GM23338 (cell line): ENCODE data around the gene FAM241B. TPM values are rescaled to one million over a fixed set of nuclear protein-coding genes. Genes with fewer than 3 reads are reported as not detected.

Source experiments
- ATAC-seq: fragments of 200-7000 bp; cut with Tn5 transposase; 3 replicates; pipeline ENCODE4 v1.9.1; 2020
- DNase-seq: peaks from one replicate; pipeline ENCODE4 v3.0.0-alpha.2; 2015; ENCODE audit warnings: low spot score
- H2AFZ ChIP-seq: fragments of 200-600 bp; sonication (generic); 2 replicates; pipeline ENCODE4 v1.8.0; 2016; ENCODE audit warnings: antibody characterized with exemption, mild to moderate bottlenecking, moderate library complexity
- H3F3A ChIP-seq: fragments of 200-600 bp; sonication (generic); replicated peaks from 2 replicates; pipeline ENCODE4 v1.8.0; 2017; ENCODE audit warnings: antibody characterized with exemption, mixed run types, low read depth
- H3K27ac ChIP-seq: fragments of 200-600 bp; sonication (generic); 2 replicates; pipeline ENCODE4 v1.6.1; 2016; ENCODE audit warnings: low read depth
- H3K27me3 ChIP-seq: fragments of 200-600 bp; sonication (generic); 2 replicates; pipeline ENCODE4 v1.8.0; 2016; ENCODE audit warnings: mild to moderate bottlenecking, mixed run types, moderate library complexity; ENCODE audit not compliant: insufficient read depth
- H3K36me3 ChIP-seq: fragments of 200-600 bp; sonication (generic); 2 replicates; pipeline ENCODE4 v1.8.0; 2016; ENCODE audit warnings: mild to moderate bottlenecking; ENCODE audit not compliant: insufficient read depth
- H3K4me1 ChIP-seq: fragments of 200-600 bp; sonication (generic); 2 replicates; pipeline ENCODE4 v1.8.0; 2016; ENCODE audit warnings: mild to moderate bottlenecking, moderate library complexity; ENCODE audit not compliant: insufficient read depth
- H3K4me2 ChIP-seq: fragments of 200-600 bp; sonication (generic); 2 replicates; pipeline ENCODE4 v1.7.1; 2017; ENCODE audit warnings: mixed run types
- H3K4me3 ChIP-seq: fragments of 200-600 bp; sonication (generic); 2 replicates; pipeline ENCODE4 v1.6.1; 2016; ENCODE audit warnings: mixed run types
- H3K79me2 ChIP-seq: fragments of 200-600 bp; sonication (generic); replicated peaks from 2 replicates; pipeline ENCODE4 v1.8.0; 2017; ENCODE audit warnings: mild to moderate bottlenecking; ENCODE audit not compliant: insufficient read depth
- H3K9me2 ChIP-seq: fragments of 200-600 bp; sonication (generic); 2 replicates; pipeline ENCODE4 v1.8.0; 2017; ENCODE audit not compliant: insufficient read depth
- H4K20me1 ChIP-seq: fragments of 200-600 bp; sonication (generic); replicated peaks from 2 replicates; pipeline ENCODE4 v1.8.0; 2017; ENCODE audit warnings: mild to moderate bottlenecking; ENCODE audit not compliant: insufficient read depth
- H3K27ac Mint-ChIP-seq: 2 replicates; pipeline ENCODE4 v1.8.0; 2020; ENCODE audit warnings: inconsistent platforms, mild to moderate bottlenecking, moderate library complexity, mixed read lengths
- H3K27me3 Mint-ChIP-seq: 3 replicates; pipeline ENCODE4 v1.8.0; 2022; ENCODE audit warnings: low read depth, mild to moderate bottlenecking, moderate library complexity, mixed read lengths, inconsistent platforms; ENCODE audit not compliant: insufficient read depth, poor library complexity
- H3K36me3 Mint-ChIP-seq: 3 replicates; pipeline ENCODE4 v1.8.0; 2021; ENCODE audit warnings: low read depth, mild to moderate bottlenecking, inconsistent platforms, moderate library complexity, mixed read lengths
- H3K4me1 Mint-ChIP-seq: 3 replicates; pipeline ENCODE4 v1.8.0; 2020; ENCODE audit warnings: mild to moderate bottlenecking, inconsistent platforms, mixed read lengths
- H3K4me3 Mint-ChIP-seq: 3 replicates; pipeline ENCODE4 v1.8.0; 2021; ENCODE audit warnings: moderate library complexity, mild to moderate bottlenecking, inconsistent platforms, mixed read lengths
- H3K9me3 Mint-ChIP-seq: 3 replicates; pipeline ENCODE4 v1.8.0; 2020; ENCODE audit warnings: moderate library complexity, mild to moderate bottlenecking, inconsistent platforms, mixed read lengths
- CREB1 ChIP-seq: fragments of 250-450 bp; sonication (Bioruptor Pico); IDR thresholded peaks from 2 replicates; pipeline ENCODE4 v1.5.0; 2020; ENCODE audit warnings: low read depth, mild to moderate bottlenecking, moderate library complexity
- EZH2 ChIP-seq: fragments of 200-600 bp; sonication (generic); IDR thresholded peaks from one replicate; pipeline ENCODE4 v1.8.0; 2017; ENCODE audit warnings: antibody characterized with exemption, mild to moderate bottlenecking, low read depth; ENCODE audit not compliant: unreplicated experiment
- EZH2phosphoT487 ChIP-seq: fragments of 200-600 bp; sonication (generic); IDR thresholded peaks from one replicate; pipeline ENCODE4 v1.8.1; 2018; ENCODE audit warnings: antibody characterized with exemption; ENCODE audit not compliant: unreplicated experiment
- JUNB ChIP-seq: IDR thresholded peaks from one replicate; pipeline ENCODE4 v1.6.1; 2016; ENCODE audit warnings: antibody characterized with exemption; ENCODE audit not compliant: unreplicated experiment
- NANOG ChIP-seq: IDR thresholded peaks from 2 replicates; pipeline ENCODE4 v1.6.1; 2016; ENCODE audit warnings: antibody characterized with exemption, borderline replicate concordance
- POLR2AphosphoS5 ChIP-seq: IDR thresholded peaks from 2 replicates; pipeline ENCODE4 v1.6.1; 2016; ENCODE audit warnings: antibody characterized with exemption, low read depth
- REST ChIP-seq: IDR thresholded peaks from one replicate; pipeline ENCODE4 v1.6.1; 2018; ENCODE audit warnings: antibody characterized with exemption; ENCODE audit not compliant: unreplicated experiment
- STAT1 ChIP-seq: IDR thresholded peaks from one replicate; pipeline ENCODE4 v1.6.1; 2016; ENCODE audit warnings: antibody characterized with exemption; ENCODE audit not compliant: unreplicated experiment
- ZNF114 ChIP-seq: fragments of 250-450 bp; sonication (Bioruptor Pico); IDR thresholded peaks from 2 replicates; pipeline ENCODE4 v1.5.0; 2020; ENCODE audit warnings: mild to moderate bottlenecking, moderate library complexity
- ZNF331 ChIP-seq: fragments of 250-450 bp; sonication (Bioruptor Pico); IDR thresholded peaks from 2 replicates; pipeline ENCODE4 v1.5.0; 2020; ENCODE audit warnings: low read depth, mild to moderate bottlenecking, moderate library complexity
- ZNF462 ChIP-seq: fragments of 250-450 bp; sonication (Bioruptor Pico); IDR thresholded peaks from 2 replicates; pipeline ENCODE4 v1.5.0; 2020; ENCODE audit warnings: mild to moderate bottlenecking, moderate library complexity
- long read RNA-seq: library from polyadenylated mRNA; unstranded; transcript quantifications from one replicate; pipeline ENCODE4 v2.0.0, GENCODE V29; 2020; ENCODE audit not compliant: unreplicated experiment
- polyA plus RNA-seq: library from polyadenylated mRNA; unstranded; fragments of >200 nt; fragmentation: Nextera tagmentation; extraction: Ambion mirVana; gene quantifications from 2 replicates; pipeline ENCODE4 v1.2.1, GENCODE V29; 2016
- total RNA-seq: library from RNA; depleted of rRNA; stranded (reverse); fragments of >200 nt; shearing (Covaris generic); gene quantifications from 2 replicates; pipeline ENCODE4 v1.2.3, GENCODE V29; 2014; rRNA removed
- TF ChIP-seq, protein P1 (sequence below): IDR thresholded peaks from 2 replicates; pipeline ENCODE4 v1.6.1; 2016; ENCODE audit warnings: antibody characterized with exemption
- TF ChIP-seq, protein P2 (sequence below), 2 experiments: fragments of 200-600 bp in 1 of 2; sonication (generic) in 1 of 2; conservative IDR thresholded peaks; 2 replicates each; pipeline versions ENCODE4 v1.5.1 to v1.6.1; 2016 to 2017; ENCODE audit warnings: antibody characterized with exemption in 2 of 2, low read depth in 2 of 2, mild to moderate bottlenecking in 2 of 2, moderate library complexity in 1 of 2

FAM241B gene
- total RNA-seq, result 6.7 and 8.7 TPM in 2 replicates
- 28.3 and 30.6 TPM in 2 replicates for polyA plus RNA-seq
- long read RNA-seq, transcript FAM241B-201 (4 exons, 1,065 nt), result major isoform, 22 of 33 reads
- long read RNA-seq, partial matches to known transcripts, result 1 of 33 reads
- long read RNA-seq, other reads (novel, unspliced or antisense), result 8 of 33 reads

DNA sequence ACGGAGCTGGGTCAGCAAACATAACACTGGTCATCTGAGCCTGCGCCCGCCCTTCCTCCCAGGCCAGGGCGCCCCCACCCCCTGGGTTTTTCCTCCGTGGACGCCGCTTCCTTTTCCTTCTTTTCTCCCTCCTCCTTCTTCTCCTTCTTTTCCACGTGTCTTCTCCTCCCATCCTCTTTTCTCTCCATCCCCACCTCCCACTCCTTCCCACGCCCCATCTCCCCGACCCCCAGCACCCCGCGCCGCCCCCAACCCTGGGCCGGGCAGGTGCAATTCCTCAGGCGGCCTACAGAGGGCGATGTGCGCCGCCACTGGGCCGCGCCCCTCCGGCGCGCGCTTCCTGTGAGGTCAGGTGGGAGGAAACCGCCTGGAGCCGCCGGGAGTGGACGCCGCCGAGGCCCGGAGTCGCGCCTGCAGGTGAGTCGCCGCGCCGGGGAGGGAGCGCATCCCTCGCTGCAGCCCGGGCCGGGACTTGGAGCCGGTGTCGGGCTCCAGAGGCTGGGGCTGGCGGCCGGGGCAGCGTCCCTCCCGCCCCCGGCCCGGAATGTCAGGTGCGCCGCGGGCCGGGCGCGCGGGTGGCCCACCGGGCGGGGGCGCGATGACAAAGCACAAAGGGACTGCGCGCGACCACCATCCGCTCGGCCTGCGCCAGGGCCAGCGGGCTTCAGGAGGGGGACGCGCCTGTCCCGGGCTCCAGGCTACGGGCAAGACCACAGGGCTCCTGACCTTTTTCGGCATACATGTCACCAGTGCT, at the start of gene FAM241B:
Gene FAM241B (plus strand): TSS at position 351 of the 754 bp plus-strand sequence. CDS start 1,497 bp downstream, outside the sequence.
- Histone ChIP-seq H3K4me3 (peak within 1 kb of the TSS; percentile 91), H2AFZ (peak within 1 kb of the TSS; percentile 93), H4K20me1 (no peaks in the 10 kb centered on the region), H3K36me3 (no peaks in the 10 kb centered on the region), H3K9me2 (no peaks in the 10 kb centered on the region), H3K27me3 (peaks cover 26% of the 10 kb centered on the region), H3K79me2 (no peaks in the 10 kb centered on the region; the same call in 1 of the 2 replicates), H3F3A (no peaks in the 10 kb centered on the region), H3K27ac (no peak within 1 kb of the TSS), H3K4me1 (peaks cover 11% of the 10 kb centered on the region; the same call in 1 of the 2 replicates), H3K4me2 (peak within 1 kb of the TSS; percentile 97)
- H3K27ac Mint-ChIP-seq, result no peak within 1 kb of the TSS
- H3K27me3 Mint-ChIP-seq, result peaks cover 10% of the 10 kb centered on the region
- peak; percentile 87 for DNase-seq
- H3K4me3 Mint-ChIP-seq, result peak within 1 kb of the TSS; percentile 78
- peaks cover 18% of the 10 kb centered on the region for H3K36me3 Mint-ChIP-seq
- H3K4me1 Mint-ChIP-seq, result peaks cover 6% of the 10 kb centered on the region
- H3K9me3 Mint-ChIP-seq, result no peaks in the 10 kb centered on the region
- TF ChIP-seq, protein P1, sequence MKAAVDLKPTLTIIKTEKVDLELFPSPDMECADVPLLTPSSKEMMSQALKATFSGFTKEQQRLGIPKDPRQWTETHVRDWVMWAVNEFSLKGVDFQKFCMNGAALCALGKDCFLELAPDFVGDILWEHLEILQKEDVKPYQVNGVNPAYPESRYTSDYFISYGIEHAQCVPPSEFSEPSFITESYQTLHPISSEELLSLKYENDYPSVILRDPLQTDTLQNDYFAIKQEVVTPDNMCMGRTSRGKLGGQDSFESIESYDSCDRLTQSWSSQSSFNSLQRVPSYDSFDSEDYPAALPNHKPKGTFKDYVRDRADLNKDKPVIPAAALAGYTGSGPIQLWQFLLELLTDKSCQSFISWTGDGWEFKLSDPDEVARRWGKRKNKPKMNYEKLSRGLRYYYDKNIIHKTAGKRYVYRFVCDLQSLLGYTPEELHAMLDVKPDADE, result no peak
- TF ChIP-seq ZNF462 (no peak), ZNF114 (CRISPR knock-in tag) (no peak), STAT1 (no peak), NANOG (no peak), EZH2 (peak; percentile 0), CREB1 (CRISPR knock-in tag) (peak; percentile 59), JUNB (no peak), ZNF331 (CRISPR knock-in tag) (no peak), REST (no peak), EZH2phosphoT487 (no peak), POLR2AphosphoS5 (peak; percentile 74)
- TF ChIP-seq, protein P2, sequence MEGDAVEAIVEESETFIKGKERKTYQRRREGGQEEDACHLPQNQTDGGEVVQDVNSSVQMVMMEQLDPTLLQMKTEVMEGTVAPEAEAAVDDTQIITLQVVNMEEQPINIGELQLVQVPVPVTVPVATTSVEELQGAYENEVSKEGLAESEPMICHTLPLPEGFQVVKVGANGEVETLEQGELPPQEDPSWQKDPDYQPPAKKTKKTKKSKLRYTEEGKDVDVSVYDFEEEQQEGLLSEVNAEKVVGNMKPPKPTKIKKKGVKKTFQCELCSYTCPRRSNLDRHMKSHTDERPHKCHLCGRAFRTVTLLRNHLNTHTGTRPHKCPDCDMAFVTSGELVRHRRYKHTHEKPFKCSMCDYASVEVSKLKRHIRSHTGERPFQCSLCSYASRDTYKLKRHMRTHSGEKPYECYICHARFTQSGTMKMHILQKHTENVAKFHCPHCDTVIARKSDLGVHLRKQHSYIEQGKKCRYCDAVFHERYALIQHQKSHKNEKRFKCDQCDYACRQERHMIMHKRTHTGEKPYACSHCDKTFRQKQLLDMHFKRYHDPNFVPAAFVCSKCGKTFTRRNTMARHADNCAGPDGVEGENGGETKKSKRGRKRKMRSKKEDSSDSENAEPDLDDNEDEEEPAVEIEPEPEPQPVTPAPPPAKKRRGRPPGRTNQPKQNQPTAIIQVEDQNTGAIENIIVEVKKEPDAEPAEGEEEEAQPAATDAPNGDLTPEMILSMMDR (conservative IDR thresholded peaks at IDR 0.05; ENCODE audit: low read depth in 2 of 2), result peak; percentile 85 to 95
- peak; percentile 90 for ATAC-seq
